GM10847 (cell line): ENCODE measurements around the gene GRK3.

Source experiments
- POLR2A ChIP-seq: IDR thresholded peaks from 2 replicates; pipeline ENCODE4 v1.6.1; 2011; ENCODE audit not compliant: insufficient read length; ENCODE audit errors: extremely low read depth

GRK3 gene

GRCh38 chr22:25746012-25746373, 181.5 kb downstream of the GRK3 start:
- no peak for TF ChIP-seq POLR2A

- no peak for TF ChIP-seq POLR2A
These were observed 182.9 kb downstream of the GRK3 start for GRCh38 chr22:25747245-25747944.

DNA sequence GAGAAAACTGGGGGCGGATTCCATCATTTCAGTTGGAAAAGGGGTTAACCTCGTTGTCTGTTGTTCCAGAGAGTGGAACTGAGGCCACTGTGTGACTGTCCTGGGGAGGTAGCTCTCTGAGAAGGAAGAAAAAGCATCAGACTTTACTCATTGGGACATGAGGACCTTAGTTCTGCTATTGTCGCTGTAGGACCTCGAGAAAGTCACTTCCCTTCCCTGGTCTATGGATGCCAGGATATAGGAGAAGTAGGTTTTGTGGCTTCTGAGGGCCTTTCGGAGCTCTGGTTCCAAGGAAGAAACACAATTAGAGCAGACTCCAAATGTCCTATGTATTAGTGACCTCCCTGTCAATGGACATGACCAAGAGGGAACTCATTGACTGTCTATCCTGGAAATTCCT, 183.7 kb downstream of the GRK3 start:
- no peak for TF ChIP-seq POLR2A

DNA sequence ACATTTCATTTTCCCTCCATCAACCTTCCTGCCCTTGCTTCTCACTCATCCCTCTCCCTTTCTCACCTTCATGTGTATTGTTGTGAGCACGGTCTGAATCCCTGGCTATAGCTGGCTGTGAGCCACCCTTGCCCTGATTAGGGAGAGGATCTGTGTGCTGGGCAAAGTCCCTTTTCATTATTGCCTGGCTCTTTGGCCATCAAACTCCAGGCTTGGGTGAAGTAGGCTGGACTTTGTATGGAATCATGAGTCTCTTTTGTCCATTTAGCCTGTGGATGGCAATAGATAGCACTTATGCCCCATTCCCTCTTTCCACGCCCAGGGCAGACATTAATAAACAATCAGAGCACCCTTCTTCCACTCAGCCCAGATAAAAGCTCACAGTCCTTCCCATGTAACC, 184.2 kb downstream of the GRK3 start:
- no peak for TF ChIP-seq POLR2A

DNA sequence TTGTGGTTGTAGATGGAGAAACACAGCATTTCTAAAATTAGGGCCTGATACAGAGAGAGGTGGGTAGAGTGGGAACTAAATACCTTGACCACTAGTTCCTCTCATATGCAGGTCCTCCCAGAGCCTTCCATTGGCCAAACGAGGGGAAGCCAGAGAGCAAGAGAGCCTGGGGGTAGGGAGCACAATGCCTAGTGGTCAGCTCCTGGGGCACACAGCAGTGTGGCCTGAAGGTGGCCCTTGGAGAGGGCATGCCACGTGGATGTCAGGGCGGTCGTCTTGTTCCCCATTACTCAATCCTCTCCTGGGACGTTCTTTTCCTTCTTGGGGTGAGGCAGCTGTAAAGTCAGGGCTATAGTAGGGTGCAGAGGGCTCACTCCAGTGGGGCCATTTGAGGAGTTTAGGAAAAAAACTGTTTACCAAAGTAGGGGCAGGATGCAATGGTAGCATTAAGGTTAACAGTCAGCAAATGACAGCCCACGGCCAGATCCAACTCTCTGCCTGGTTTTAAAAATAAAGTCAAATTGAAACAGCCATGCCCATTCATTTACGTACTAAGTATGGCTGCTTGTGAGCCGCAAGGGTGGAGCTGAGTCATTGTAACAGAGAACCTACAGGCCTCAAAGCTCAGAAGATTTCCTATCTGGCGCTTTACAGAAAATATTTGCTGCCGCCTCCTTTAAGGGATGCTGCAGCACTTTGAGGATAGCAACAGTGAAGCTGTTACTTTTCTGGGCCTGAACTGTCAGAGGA, 185.1 kb downstream of the GRK3 start:
- TF ChIP-seq POLR2A, result no peak

- TF ChIP-seq POLR2A, result no peak
These were observed 186.2 kb downstream of the GRK3 start for GRCh38 chr22:25750569-25751173.

DNA sequence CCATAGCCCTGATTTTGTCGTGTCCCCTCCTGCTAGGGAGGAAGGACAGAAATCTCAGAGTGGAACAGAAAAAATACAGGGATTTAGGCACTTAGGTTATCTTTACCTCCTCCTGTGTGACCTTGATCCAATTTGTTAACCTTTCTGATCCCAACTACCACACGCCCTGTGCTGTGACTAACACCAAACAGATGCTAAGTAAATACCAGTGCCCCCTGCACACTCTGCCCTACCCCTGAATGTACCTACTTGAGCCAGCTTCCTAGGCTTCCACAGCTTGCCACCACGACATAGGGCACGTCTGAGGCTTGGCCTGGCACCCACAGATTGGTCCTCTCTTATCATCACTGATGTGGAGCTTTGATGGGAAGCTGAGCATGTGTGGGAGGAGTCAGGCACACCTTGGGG, 186.7 kb downstream of the GRK3 start:
- no peak for TF ChIP-seq POLR2A

GRCh38 chr22:25752615-25753214, 188.2 kb downstream of the GRK3 start:
- no peak for TF ChIP-seq POLR2A

DNA sequence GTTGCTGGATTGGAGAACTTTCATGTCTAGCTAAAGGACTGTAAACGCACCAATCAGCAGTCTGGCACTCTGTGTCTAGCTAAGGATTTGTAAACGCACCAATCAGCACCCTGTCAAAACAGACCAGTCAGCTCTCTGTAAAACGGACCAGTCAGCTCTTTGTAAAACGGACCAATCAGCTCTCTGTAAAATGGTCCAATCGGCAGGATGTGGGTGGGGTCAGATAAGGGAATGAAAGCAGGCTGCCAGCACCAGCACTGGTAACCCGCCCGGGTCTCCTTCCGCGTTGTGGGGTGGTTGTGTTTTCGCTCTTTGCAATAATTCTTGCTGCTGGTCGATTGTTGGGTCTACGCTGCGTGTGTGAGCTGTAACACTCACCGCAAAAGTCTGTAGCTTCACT, 188.8 kb downstream of the GRK3 start:
- TF ChIP-seq POLR2A, result no peak

GRCh38 chr22:25754527-25755202, 190.2 kb downstream of the GRK3 start:
- no peak for TF ChIP-seq POLR2A

- TF ChIP-seq POLR2A, result no peak
These were observed 193.2 kb downstream of the GRK3 start for GRCh38 chr22:25757686-25758085.

DNA sequence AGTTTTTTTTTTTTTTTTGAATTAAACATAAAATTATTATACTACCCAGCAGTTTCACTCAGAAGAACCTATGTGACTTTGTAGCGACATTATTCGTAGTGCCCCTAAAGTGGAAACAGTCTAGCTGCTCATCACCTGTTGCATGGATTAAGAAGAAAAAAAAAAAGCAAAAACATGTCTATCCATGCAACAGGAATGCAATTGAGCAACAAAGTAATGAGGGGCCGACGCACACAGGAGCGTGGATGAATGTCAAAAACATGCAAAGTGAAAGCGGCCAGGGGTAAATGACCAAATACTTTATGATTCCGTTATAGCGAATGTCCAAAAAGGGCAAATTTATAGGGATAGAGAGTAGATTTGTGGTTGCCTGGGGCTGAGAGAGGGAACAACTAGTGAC, 193.8 kb downstream of the GRK3 start:
- TF ChIP-seq POLR2A, result no peak

GRCh38 chr22:25759825-25760231, 195.4 kb downstream of the GRK3 start:
- no peak for TF ChIP-seq POLR2A

DNA sequence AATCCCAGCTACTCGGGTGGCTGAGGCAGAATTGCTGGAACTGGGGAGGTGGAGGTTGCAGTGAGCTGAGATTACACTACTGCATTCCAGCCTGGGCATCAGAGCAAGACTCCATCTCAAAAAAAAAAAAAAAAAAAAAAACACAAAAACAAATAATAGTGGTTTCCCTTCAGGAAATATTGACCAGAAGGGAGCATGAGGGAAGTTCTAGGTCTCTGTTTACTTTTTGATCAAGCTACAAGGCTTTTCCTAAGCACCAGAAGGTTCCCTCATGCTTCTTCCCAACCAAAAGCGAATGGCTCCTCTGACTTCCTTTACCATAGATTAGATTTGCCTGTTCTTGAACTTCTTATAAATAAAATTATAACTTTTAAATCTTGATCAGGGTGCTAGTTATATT, 195.8 kb downstream of the GRK3 start:
- no peak for TF ChIP-seq POLR2A

- TF ChIP-seq POLR2A, result no peak
These were observed 196.5 kb downstream of the GRK3 start for GRCh38 chr22:25760848-25761595.
